MM.1S (cell line): ENCODE data around the gene REPS1.

Experiments
- CTCF ChIP-seq: fragments of 300-600 bp; sonication (generic); IDR thresholded peaks from 2 replicates; pipeline ENCODE4 v1.5.1; 2016; ENCODE audit warnings: antibody characterized with exemption, low read length, mixed read lengths
- EZH2 ChIP-seq: fragments of 300-600 bp; sonication (generic); optimal IDR thresholded peaks from 2 replicates; pipeline ENCODE3; 2017; ENCODE audit warnings: low read depth, mild to moderate bottlenecking, antibody characterized with exemption, low read length, mixed read lengths

- TF ChIP-seq CTCF (no peak), EZH2 (no peak)
Measured at GRCh38 chr6:138914701-138915100, 73.4 kb downstream of the REPS1 start.
